Adrenal gland (tissue), 12 donors: ENCODE data around the gene DNPEP. TPM values are rescaled to one million over a fixed set of nuclear protein-coding genes. Genes with fewer than 3 reads are reported as not detected.

ENCODE experiments used
- DNase-seq, 7 donors: peaks; one replicate each; pipeline ENCODE4 v3.0.0-alpha.2; 2019 to 2020
- H3K27ac ChIP-seq, 5 donors: fragments of 200-600 bp; sonication (generic) in 4 of 5; 1 replicate in 3 of 5; 2 replicates in 2 of 5; pipeline versions ENCODE4 v1.5.1 to v1.8.0; 2016 to 2020; ENCODE audit warnings: mild to moderate bottlenecking in 1 of 5
- H3K27me3 ChIP-seq: fragments of 200-600 bp; 2 replicates; pipeline ENCODE4 v1.8.0; 2021
- H3K36me3 ChIP-seq, 2 donors: fragments of 200-600 bp; replicated peaks in 1 of 2; 1 replicate in 1 of 2; 2 replicates in 1 of 2; pipeline versions ENCODE4 v1.5.1 to v1.8.0; 2018 to 2022
- H3K4me1 ChIP-seq, 2 donors: fragments of 200-600 bp; replicated peaks in 1 of 2; 1 replicate in 1 of 2; 2 replicates in 1 of 2; pipeline versions ENCODE4 v1.5.1 to v1.8.0; 2018 to 2021
- H3K4me3 ChIP-seq, 4 donors: fragments of 200-600 bp; sonication (generic) in 3 of 4; one replicate each; pipeline ENCODE4 v1.5.1; 2016 to 2018
- H3K9me3 ChIP-seq, 3 donors: fragments of 200-600 bp; sonication (generic) in 1 of 3; replicated peaks in 1 of 3; 1 replicate in 2 of 3; 2 replicates in 1 of 3; pipeline versions ENCODE4 v1.5.1 to v1.8.0; 2016 to 2021
- CTCF ChIP-seq, 6 experiments: fragments of 450-650 bp in 4 of 6; fragments of 200-600 bp in 2 of 6; sonication (generic) in 1 of 6; IDR thresholded peaks; 1 replicate in 5 of 6; 2 replicates in 1 of 6; pipeline versions ENCODE4 v1.5.1 to v1.8.0; 2016 to 2021; ENCODE audit warnings: antibody characterized with exemption in 6 of 6, mild to moderate bottlenecking in 2 of 6, moderate library complexity in 1 of 6
- POLR2A ChIP-seq, 2 donors: fragments of 450-650 bp; IDR thresholded peaks; one replicate each; pipeline ENCODE4 v1.6.1; 2017; ENCODE audit warnings: antibody characterized with exemption in 2 of 2, mild to moderate bottlenecking in 2 of 2, moderate library complexity in 1 of 2
- whole genome bisulfite sequencing, 4 donors: extraction: QIAGEN DNeasy Blood & Tissue Kit in 2 of 4; methylation state at CpG; one replicate each; pipeline versions ENCODE4 v1.1.5 to v1.1.7; 2013 to 2017; 5-methylcytosine and 5-hydroxymethylcytosine counted together
- intact Hi-C, 2 donors: fragments of 100-400 bp; cut with DNase I; formaldehyde crosslinking; loops; one replicate each; pipeline versions ENCODE4 v1.14.1 to v1.15.0; 2022 to 2023
- polyA plus RNA-seq, 3 donors: library from polyadenylated mRNA; stranded (reverse); fragments of 200-250 nt in 2 of 3; fragments of 350-450 nt in 1 of 3; fragmentation: Illumina TruSeq in 1 of 3; extraction: RNeasy Lipid Tissue Mini Kit (QIAGEN cat#74804) in 1 of 3; gene quantifications; one replicate each; pipeline ENCODE4 v1.2.3, GENCODE V29; 2013 to 2014
- small RNA-seq, 2 donors: library from RNA; depleted of rRNA; stranded (forward); fragments of <200 nt; gene quantifications; one replicate each; pipeline ENCODE3, GENCODE V24; 2016
- total RNA-seq, 9 donors: library from RNA; depleted of rRNA in 4 of 9; stranded (reverse); fragments of >200 nt in 4 of 9; fragments of 120-200 nt in 1 of 9; fragmentation: NEBNext Ultra II Directional in 1 of 9; extraction: Animal tissue kit (Norgen Biotek cat#: 25700) in 1 of 9; gene quantifications; one replicate each; pipeline versions ENCODE4 v1.1.0 to v1.2.4, GENCODE V29; 2013 to 2023
- donor health status: healthy with polysubstance abuse.
- donor health status: Bipolar disorder and iron deficiency.
- donor health status: DM: yes; HTN: yes; CAD: no.
- donor health status: DM: no; HTN: no; CAD: no.
- donor health status: DM: no; HTN: no; CAD: no.
- donor health status: DM: yes; HTN: yes; CAD: no.

DNPEP gene
- total and polyA plus RNA-seq, 12 donors, result 30.0 to 107 (median 53.5) TPM

- H3K9me3 ChIP-seq, result no peaks in the 10 kb centered on the region
- DNase-seq, result no peak
- no peak overlapping the region for H3K27ac ChIP-seq
- H3K4me1 ChIP-seq, result no peaks in the 10 kb centered on the region
- no peak overlapping the region for H3K4me3 ChIP-seq
- no peaks in the 10 kb centered on the region for H3K36me3 ChIP-seq
- intact Hi-C loops, result no loop called here
- TF ChIP-seq CTCF (IDR thresholded peaks at IDR 0.05) (no peak), POLR2A (IDR thresholded peaks at IDR 0.05) (no peak)
- no peaks in the 10 kb centered on the region for H3K27me3 ChIP-seq
- 47 to 61% (median 57%) methylated on average over 4 of the region's 4 CpGs for WGBS, 4 donors
Measured at GRCh38 chr2:219323434-219323833, 64.3 kb downstream of the DNPEP start.

Small RNAs within 50 kb of the gene (small RNA-seq; reads per million reads assigned to genes)
- 0 reads per million in 2 donors for gene AC053503.3

Other genes starting within 250 kb of the DNPEP start
- gene NHEJ1, start 227.1 kb downstream of the DNPEP start, total RNA-seq, result 10 to 100 TPM; 11.9 to 22.9 (median 17.8) TPM
- gene NHEJ1, start 227.1 kb downstream of the DNPEP start, polyA plus RNA-seq, result 10 to 100 TPM in 1 of 3 donors, 1 to 10 TPM in 2; 5.7 to 26.0 (median 7.1) TPM
- gene SLC23A3, start 217.9 kb downstream of the DNPEP start, total RNA-seq, result 1 to 10 TPM in 2 of 9 donors, under 1 TPM in 5, not detected in 2; 0.14 to 2.9 (median 0.83) TPM
- gene SLC23A3, start 217.9 kb downstream of the DNPEP start, polyA plus RNA-seq, result 1 to 10 TPM in 1 of 3 donors, under 1 TPM in 2; 0.11 to 4.3 (median 0.84) TPM
- gene CNPPD1, start 211.0 kb downstream of the DNPEP start, total RNA-seq, result 100 to 1,000 TPM in 6 of 9 donors, 10 to 100 TPM in 3; 32.6 to 137 (median 110) TPM
- gene CNPPD1, start 211.0 kb downstream of the DNPEP start, polyA plus RNA-seq, result 10 to 100 TPM; 46.9 to 62.7 (median 61.0) TPM
- 100 to 1,000 TPM in 5 of 9 donors, 10 to 100 TPM in 4; 63.3 to 159 (median 114) TPM for gene RETREG2, start 209.6 kb downstream of the DNPEP start, total RNA-seq
- gene RETREG2, start 209.6 kb downstream of the DNPEP start, polyA plus RNA-seq, result 10 to 100 TPM; 30.1 to 63.3 (median 47.6) TPM
- 100 to 1,000 TPM in 1 of 9 donors, 10 to 100 TPM in 8; 28.7 to 156 (median 34.5) TPM for gene ZFAND2B, start 181.1 kb downstream of the DNPEP start, total RNA-seq
- 10 to 100 TPM; 24.7 to 85.5 (median 48.3) TPM for gene ZFAND2B, start 181.1 kb downstream of the DNPEP start, polyA plus RNA-seq
- 10 to 100 TPM; 10.1 to 85.1 (median 26.8) TPM for gene ABCB6, start 169.0 kb downstream of the DNPEP start, total RNA-seq
- gene ABCB6, start 169.0 kb downstream of the DNPEP start, polyA plus RNA-seq, result 10 to 100 TPM; 22.4 to 73.3 (median 71.2) TPM
- 10 to 100 TPM; 27.3 to 73.1 (median 57.8) TPM for gene ATG9A, start 158.3 kb downstream of the DNPEP start, total RNA-seq
- 10 to 100 TPM; 13.0 to 37.6 (median 26.5) TPM for gene ATG9A, start 158.3 kb downstream of the DNPEP start, polyA plus RNA-seq
- gene ANKZF1, start 158.1 kb downstream of the DNPEP start, total RNA-seq, result 10 to 100 TPM; 11.5 to 60.1 (median 36.8) TPM
- gene ANKZF1, start 158.1 kb downstream of the DNPEP start, polyA plus RNA-seq, result 10 to 100 TPM; 15.0 to 93.1 (median 50.4) TPM
- gene GLB1L, start 142.5 kb downstream of the DNPEP start, total RNA-seq, result 10 to 100 TPM in 7 of 9 donors, 1 to 10 TPM in 2; 6.3 to 25.0 (median 14.2) TPM
- 10 to 100 TPM; 12.6 to 18.1 (median 14.9) TPM for gene GLB1L, start 142.5 kb downstream of the DNPEP start, polyA plus RNA-seq
- 10 to 100 TPM; 19.2 to 55.8 (median 26.8) TPM for gene STK16, start 142.4 kb downstream of the DNPEP start, total RNA-seq
- gene STK16, start 142.4 kb downstream of the DNPEP start, polyA plus RNA-seq, result 10 to 100 TPM; 24.7 to 27.1 (median 26.8) TPM
- under 1 TPM in 1 of 9 donors, not detected in 8; 0.14 TPM for gene TUBA4B, start 134.7 kb downstream of the DNPEP start, total RNA-seq
- under 1 TPM in 1 of 3 donors, not detected in 2; 0.07 TPM for gene TUBA4B, start 134.7 kb downstream of the DNPEP start, polyA plus RNA-seq
- gene TUBA4A, start 134.0 kb downstream of the DNPEP start, total RNA-seq, result 100 to 1,000 TPM in 1 of 9 donors, 10 to 100 TPM in 8; 16.6 to 207 (median 26.4) TPM
- gene TUBA4A, start 134.0 kb downstream of the DNPEP start, polyA plus RNA-seq, result 100 to 1,000 TPM in 1 of 3 donors, 10 to 100 TPM in 2; 13.4 to 741 (median 39.6) TPM
- 100 to 1,000 TPM in 8 of 9 donors, 10 to 100 TPM in 1; 80.6 to 180 (median 134) TPM for gene DNAJB2, start 108.5 kb downstream of the DNPEP start, total RNA-seq
- 100 to 1,000 TPM; 126 to 201 (median 145) TPM for gene DNAJB2, start 108.5 kb downstream of the DNPEP start, polyA plus RNA-seq
- gene PTPRN, start 78.5 kb downstream of the DNPEP start, total RNA-seq, result 100 to 1,000 TPM in 1 of 9 donors, 10 to 100 TPM in 2, 1 to 10 TPM in 4, under 1 TPM in 1, not detected in 1; 0.39 to 106 (median 8.9) TPM
- 10 to 100 TPM in 2 of 3 donors, 1 to 10 TPM in 1; 8.5 to 45.3 (median 26.7) TPM for gene PTPRN, start 78.5 kb downstream of the DNPEP start, polyA plus RNA-seq
- gene RESP18, start 55.2 kb downstream of the DNPEP start, total RNA-seq, result not detected
- gene RESP18, start 55.2 kb downstream of the DNPEP start, polyA plus RNA-seq, result not detected
- 10 to 100 TPM in 3 of 9 donors, 1 to 10 TPM in 5, under 1 TPM in 1; 0.94 to 46.5 (median 7.9) TPM for gene DES, start 30.5 kb upstream of the DNPEP start, total RNA-seq
- gene DES, start 30.5 kb upstream of the DNPEP start, polyA plus RNA-seq, result 100 to 1,000 TPM in 1 of 3 donors, 10 to 100 TPM in 2; 58.4 to 283 (median 60.1) TPM
- 10 to 100 TPM in 1 of 9 donors, 1 to 10 TPM in 6, under 1 TPM in 2; 0.66 to 14.8 (median 4.1) TPM for gene SPEG, start 46.9 kb upstream of the DNPEP start, total RNA-seq
- 100 to 1,000 TPM in 1 of 3 donors, 10 to 100 TPM in 1, 1 to 10 TPM in 1; 4.3 to 178 (median 40.1) TPM for gene SPEG, start 46.9 kb upstream of the DNPEP start, polyA plus RNA-seq
- 10 to 100 TPM; 23.0 to 60.6 (median 26.7) TPM for gene GMPPA, start 111.0 kb upstream of the DNPEP start, total RNA-seq
- gene GMPPA, start 111.0 kb upstream of the DNPEP start, polyA plus RNA-seq, result 10 to 100 TPM; 36.8 to 72.2 (median 38.5) TPM
- gene ASIC4, start 126.6 kb upstream of the DNPEP start, total RNA-seq, result 1 to 10 TPM in 2 of 9 donors, under 1 TPM in 3, not detected in 4; 0.15 to 2.2 (median 0.83) TPM
- 10 to 100 TPM in 1 of 3 donors, 1 to 10 TPM in 1, under 1 TPM in 1; 0.31 to 16.3 (median 1.8) TPM for gene ASIC4, start 126.6 kb upstream of the DNPEP start, polyA plus RNA-seq
- 100 to 1,000 TPM in 3 of 9 donors, 10 to 100 TPM in 6; 42.0 to 196 (median 80.3) TPM for gene CHPF, start 155.9 kb upstream of the DNPEP start, total RNA-seq
- 10 to 100 TPM in 2 of 3 donors, 1 to 10 TPM in 1; 9.1 to 49.8 (median 44.2) TPM for gene CHPF, start 155.9 kb upstream of the DNPEP start, polyA plus RNA-seq
- 10 to 100 TPM in 5 of 9 donors, 1 to 10 TPM in 4; 3.3 to 16.2 (median 10.1) TPM for gene TMEM198, start 156.1 kb upstream of the DNPEP start, total RNA-seq
- gene TMEM198, start 156.1 kb upstream of the DNPEP start, polyA plus RNA-seq, result 10 to 100 TPM in 2 of 3 donors, 1 to 10 TPM in 1; 7.5 to 12.1 (median 10.2) TPM
- gene OBSL1, start 183.6 kb upstream of the DNPEP start, total RNA-seq, result 100 to 1,000 TPM; 127 to 215 (median 174) TPM
- gene OBSL1, start 183.6 kb upstream of the DNPEP start, polyA plus RNA-seq, result 100 to 1,000 TPM in 2 of 3 donors, 10 to 100 TPM in 1; 63.9 to 427 (median 408) TPM
- 100 to 1,000 TPM in 3 of 9 donors, 10 to 100 TPM in 6; 24.6 to 704 (median 41.5) TPM for gene INHA, start 184.4 kb upstream of the DNPEP start, total RNA-seq
- gene INHA, start 184.4 kb upstream of the DNPEP start, polyA plus RNA-seq, result 100 to 1,000 TPM in 1 of 3 donors, 10 to 100 TPM in 2; 18.9 to 120 (median 44.6) TPM
- 10 to 100 TPM in 7 of 9 donors, 1 to 10 TPM in 2; 5.0 to 43.7 (median 20.2) TPM for gene STK11IP, start 209.9 kb upstream of the DNPEP start, total RNA-seq
- gene STK11IP, start 209.9 kb upstream of the DNPEP start, polyA plus RNA-seq, result 10 to 100 TPM; 10.8 to 68.1 (median 47.6) TPM
- 10 to 100 TPM in 6 of 9 donors, 1 to 10 TPM in 3; 3.9 to 32.8 (median 13.8) TPM for gene SLC4A3, start 239.7 kb upstream of the DNPEP start, total RNA-seq
- gene SLC4A3, start 239.7 kb upstream of the DNPEP start, polyA plus RNA-seq, result 10 to 100 TPM in 2 of 3 donors, 1 to 10 TPM in 1; 5.2 to 40.5 (median 40.0) TPM